Memory B cell (primary cell): Measurements from ENCODE around the gene COLEC11.
"Not testable (repeated sequence)": the region's sequence is repeated elsewhere in the genome, so short reads cannot be mapped to it uniquely, and the experiment has no call there.

Experiments
- ATAC-seq: fragments of 150-1000 bp; cut with Tn5 transposase; 2 replicates; pipeline ENCODE4 v1.10.0; 2021; ENCODE audit warnings: low read depth, mild to moderate bottlenecking, moderate library complexity
- DNase-seq, 2 donors: peaks; one replicate each; pipeline ENCODE4 v3.0.0; 2022; ENCODE audit warnings: low spot score in 2 of 2
- H3K27ac Mint-ChIP-seq: one replicate; pipeline ENCODE4 v1.8.0; 2022; ENCODE audit warnings: mild to moderate bottlenecking, moderate library complexity, mixed read lengths
- H3K27me3 Mint-ChIP-seq: one replicate; pipeline ENCODE4 v1.8.0; 2022; ENCODE audit warnings: mixed read lengths
- H3K36me3 Mint-ChIP-seq: one replicate; pipeline ENCODE4 v1.8.0; 2022; ENCODE audit warnings: mild to moderate bottlenecking, mixed read lengths
- H3K4me1 Mint-ChIP-seq: one replicate; pipeline ENCODE4 v1.8.0; 2022; ENCODE audit warnings: mixed read lengths
- H3K4me3 Mint-ChIP-seq: one replicate; pipeline ENCODE4 v1.8.0; 2022; ENCODE audit warnings: mild to moderate bottlenecking, moderate library complexity, mixed read lengths
- H3K9me3 Mint-ChIP-seq: one replicate; pipeline ENCODE4 v1.8.0; 2022; ENCODE audit warnings: mixed read lengths

Gene COLEC11

DNA sequence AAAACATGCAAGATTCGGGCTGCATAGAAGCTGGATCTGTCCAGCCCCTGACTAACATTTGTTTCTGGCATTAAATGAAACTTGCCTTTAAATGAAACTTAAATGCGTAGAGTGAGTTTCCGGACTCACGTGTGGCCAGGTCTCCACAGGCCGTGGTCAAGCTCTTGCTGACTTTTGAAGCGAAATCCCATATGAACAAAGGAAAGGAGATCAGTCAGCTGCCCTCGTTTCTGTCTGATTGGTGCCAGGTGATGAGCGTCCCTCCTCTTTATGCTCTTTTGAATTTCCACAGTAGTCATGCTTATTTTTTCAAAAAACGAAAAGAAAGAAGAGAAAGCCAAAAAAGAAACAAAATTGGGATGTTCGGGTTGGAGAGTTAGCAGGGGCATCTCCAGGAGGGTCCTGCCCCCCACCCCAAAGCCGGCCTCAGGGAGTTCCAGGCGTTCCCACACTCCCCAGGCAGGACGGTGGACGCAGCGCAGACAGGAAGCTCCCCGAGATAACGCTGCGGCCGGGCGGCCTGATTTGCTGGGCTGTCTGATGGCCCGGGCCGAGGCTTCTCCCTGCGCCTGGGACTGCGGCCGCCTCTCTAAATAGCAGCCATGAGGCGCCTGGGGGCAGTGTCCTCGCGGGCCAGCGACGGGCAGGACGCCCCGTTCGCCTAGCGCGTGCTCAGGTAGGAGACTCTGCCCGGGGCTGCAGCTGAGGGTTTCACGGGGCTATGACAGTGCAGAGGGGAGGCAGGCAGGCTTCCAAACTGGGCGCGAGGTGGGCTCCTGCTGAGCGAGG is at the start of gene COLEC11:
Gene COLEC11, plus strand, starts transcription at position 620 of the 789 bp plus-strand sequence. CDS start 9,229 bp downstream, outside the sequence.
- H3K4me1 Mint-ChIP-seq: no peaks in the 10 kb centered on the region
- peaks cover 6% of the 10 kb centered on the region for H3K36me3 Mint-ChIP-seq
- peaks cover 3% of the 10 kb centered on the region for H3K27me3 Mint-ChIP-seq
- DNase-seq (no peak), ATAC-seq (no peak)
- H3K27ac Mint-ChIP-seq: no peak within 1 kb of the TSS
- no peak within 1 kb of the TSS for H3K4me3 Mint-ChIP-seq
- H3K9me3 Mint-ChIP-seq: no peaks in the 10 kb centered on the region

DNA sequence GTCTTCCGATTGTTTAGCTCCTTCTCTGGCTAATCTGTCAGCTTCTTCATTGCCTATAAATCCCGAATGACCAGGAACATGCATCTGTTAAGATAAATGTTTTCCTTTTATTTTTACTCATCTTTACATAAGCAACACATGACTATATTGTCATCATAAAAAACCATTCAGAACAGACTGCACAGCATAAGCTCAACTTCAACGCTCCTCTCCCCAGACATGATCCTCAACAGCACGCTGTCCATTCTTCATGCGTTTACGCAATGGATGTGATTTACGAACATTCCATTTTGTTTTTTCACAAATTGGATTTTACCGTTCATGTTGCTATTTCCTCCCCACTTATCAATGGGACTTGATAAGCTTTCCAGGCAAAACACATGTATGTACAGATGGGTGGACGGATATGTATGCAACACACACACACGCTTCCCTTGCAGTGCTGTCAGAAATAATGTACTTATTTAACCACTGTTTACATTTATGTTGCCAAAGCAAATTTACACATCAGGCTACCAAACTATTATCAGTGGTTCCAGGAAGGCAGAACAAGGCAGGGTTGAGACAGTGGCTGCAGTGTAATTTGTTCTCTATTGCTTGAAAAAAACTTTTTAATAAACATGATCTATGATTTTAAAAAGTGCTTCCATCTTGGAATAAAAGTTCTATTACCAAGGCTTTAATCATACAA is 49.0 kb upstream of the COLEC11 start:
- Mint-ChIP-seq H3K4me3 (no peak overlapping the region), H3K9me3 (no peaks in the 10 kb centered on the region), H3K36me3 (peaks cover 45% of the 10 kb centered on the region), H3K27me3 (no peaks in the 10 kb centered on the region), H3K4me1 (peaks cover 2% of the 10 kb centered on the region), H3K27ac (no peak overlapping the region)
- DNase-seq (no peak), ATAC-seq (no peak)

GRCh38 chr2:3547915-3548314 is 47.0 kb upstream of the COLEC11 start:
- no peaks in the 10 kb centered on the region for H3K27me3 Mint-ChIP-seq
- DNase-seq: no peak
- no peak overlapping the region for H3K4me3 Mint-ChIP-seq
- H3K27ac Mint-ChIP-seq: no peak overlapping the region
- H3K9me3 Mint-ChIP-seq: no peaks in the 10 kb centered on the region
- peaks cover 42% of the 10 kb centered on the region for H3K36me3 Mint-ChIP-seq
- ATAC-seq: no peak
- H3K4me1 Mint-ChIP-seq: peaks cover 2% of the 10 kb centered on the region

- Mint-ChIP-seq H3K4me3 (no peak overlapping the region), H3K36me3 (peaks cover 34% of the 10 kb centered on the region), H3K27me3 (no peaks in the 10 kb centered on the region), H3K9me3 (no peaks in the 10 kb centered on the region), H3K4me1 (no peaks in the 10 kb centered on the region), H3K27ac (no peak overlapping the region)
- ATAC-seq (no peak), DNase-seq (no peak)
These were observed 41.0 kb upstream of the COLEC11 start for GRCh38 chr2:3553946-3554345.

- ATAC-seq: peak; percentile 14
- DNase-seq: no peak
- no peaks in the 10 kb centered on the region for H3K27me3 Mint-ChIP-seq
- peak overlapping the region; percentile 91 for H3K4me3 Mint-ChIP-seq
- peaks cover 13% of the 10 kb centered on the region for H3K4me1 Mint-ChIP-seq
- peaks cover 28% of the 10 kb centered on the region for H3K36me3 Mint-ChIP-seq
- peak overlapping the region; percentile 96 for H3K27ac Mint-ChIP-seq
- peaks cover 1% of the 10 kb centered on the region for H3K9me3 Mint-ChIP-seq
These were observed 37.2 kb upstream of the COLEC11 start for GRCh38 chr2:3557639-3558204.

- H3K27ac Mint-ChIP-seq: peak within 1 kb of the TSS; percentile 96
- H3K4me3 Mint-ChIP-seq: peak within 1 kb of the TSS; percentile 91
- peaks cover 1% of the 10 kb centered on the region for H3K9me3 Mint-ChIP-seq
- no peaks in the 10 kb centered on the region for H3K27me3 Mint-ChIP-seq
- peaks cover 18% of the 10 kb centered on the region for H3K4me1 Mint-ChIP-seq
- peak; percentile 87 for ATAC-seq
- H3K36me3 Mint-ChIP-seq: peaks cover 28% of the 10 kb centered on the region
- peak; percentile 98 to 100 for DNase-seq
These were observed 36.5 kb upstream of the COLEC11 start, which contains the start of gene RNASEH1 for GRCh38 chr2:3558205-3559014. RNASEH1 (minus strand) TSS chr2:3558333; CDS start chr2:3558260, 73 bp downstream.

DNA sequence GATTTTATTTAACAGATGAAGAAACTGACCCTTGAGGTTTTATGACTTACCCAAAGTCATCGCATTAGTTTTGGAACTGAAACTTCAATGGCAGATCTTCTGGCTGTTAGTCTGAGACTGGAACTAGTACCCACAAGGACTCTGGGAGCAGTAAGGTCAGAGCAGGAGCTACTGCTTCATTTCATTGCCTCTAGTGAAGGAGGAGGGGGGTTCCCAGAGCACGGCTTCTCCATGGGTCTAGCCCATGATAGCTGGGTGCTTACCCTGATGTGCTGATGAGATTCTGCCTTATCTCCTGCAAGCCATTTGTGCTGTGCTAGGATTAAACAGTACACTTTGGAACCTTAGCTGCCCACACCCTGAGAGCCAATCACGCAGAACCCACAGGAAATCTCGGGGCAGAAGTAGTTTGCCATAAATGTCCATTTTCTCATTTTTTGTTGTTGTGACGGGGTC is 31.4 kb upstream of the COLEC11 start:
- Mint-ChIP-seq H3K36me3 (peaks cover 13% of the 10 kb centered on the region), H3K4me1 (peaks cover 31% of the 10 kb centered on the region), H3K9me3 (peaks cover 1% of the 10 kb centered on the region), H3K27ac (peak overlapping the region; percentile 96), H3K4me3 (peak overlapping the region; percentile 81), H3K27me3 (no peaks in the 10 kb centered on the region)
- DNase-seq (no peak), ATAC-seq (peak; percentile 47)

- Mint-ChIP-seq H3K27me3 (no peaks in the 10 kb centered on the region), H3K36me3 (peaks cover 9% of the 10 kb centered on the region), H3K9me3 (peaks cover 1% of the 10 kb centered on the region), H3K27ac (peak overlapping the region; percentile 96), H3K4me3 (peak overlapping the region; percentile 11), H3K4me1 (peaks cover 28% of the 10 kb centered on the region)
- ATAC-seq (no peak), DNase-seq (no peak)
These were observed 29.8 kb upstream of the COLEC11 start for GRCh38 chr2:3565117-3565516.

DNA sequence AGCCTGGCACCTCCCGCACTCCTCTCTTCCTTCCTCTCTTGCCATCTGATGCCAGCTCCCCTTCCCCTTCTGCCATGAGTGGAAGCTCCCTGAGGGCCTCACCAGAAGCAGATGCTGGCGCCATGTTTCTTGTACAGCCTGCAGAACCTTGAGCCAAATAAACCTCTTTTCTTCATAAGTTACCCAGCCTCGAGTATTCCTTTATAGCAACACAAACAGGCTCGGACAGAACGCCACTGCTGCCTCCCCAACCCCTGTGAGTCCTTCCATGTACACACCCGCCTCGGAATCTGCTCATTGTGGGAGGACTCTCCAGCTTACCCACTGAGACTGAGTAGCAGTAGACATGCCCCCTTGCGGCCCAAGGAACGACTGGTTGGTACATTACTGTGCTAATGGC is 28.1 kb upstream of the COLEC11 start:
- peaks cover 6% of the 10 kb centered on the region for H3K36me3 Mint-ChIP-seq
- no peaks in the 10 kb centered on the region for H3K27me3 Mint-ChIP-seq
- ATAC-seq (no peak), DNase-seq (no peak)
- H3K4me3 Mint-ChIP-seq: no peak overlapping the region
- no peaks in the 10 kb centered on the region for H3K9me3 Mint-ChIP-seq
- no peak overlapping the region for H3K27ac Mint-ChIP-seq
- peaks cover 24% of the 10 kb centered on the region for H3K4me1 Mint-ChIP-seq

DNA sequence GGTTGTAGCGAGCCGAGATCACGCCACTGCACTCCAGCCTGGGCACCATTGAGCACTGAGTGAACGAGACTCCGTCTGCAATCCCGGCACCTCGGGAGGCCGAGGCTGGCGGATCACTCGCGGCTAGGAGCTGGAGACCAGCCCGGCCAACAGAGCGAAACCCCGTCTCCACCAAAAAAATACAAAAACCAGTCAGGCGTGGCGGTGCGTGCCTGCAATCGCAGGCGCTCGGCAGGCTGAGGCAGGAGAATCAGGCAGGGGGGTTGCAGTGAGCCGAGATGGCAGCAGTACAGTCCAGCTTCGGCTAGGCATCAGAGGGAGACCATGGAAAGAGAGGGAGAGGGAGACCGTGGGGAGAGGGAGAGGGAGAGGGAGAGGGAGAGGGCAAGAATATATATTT is 25.3 kb upstream of the COLEC11 start:
- not testable (repeated sequence) for H3K27ac Mint-ChIP-seq, H3K36me3 Mint-ChIP-seq, H3K27me3 Mint-ChIP-seq, H3K9me3 Mint-ChIP-seq, ATAC-seq, H3K4me1 Mint-ChIP-seq, DNase-seq, H3K4me3 Mint-ChIP-seq

- no peaks in the 10 kb centered on the region for H3K9me3 Mint-ChIP-seq
- peaks cover 5% of the 10 kb centered on the region for H3K36me3 Mint-ChIP-seq
- H3K4me1 Mint-ChIP-seq: peaks cover 6% of the 10 kb centered on the region
- ATAC-seq (no peak), DNase-seq (no peak)
- H3K27me3 Mint-ChIP-seq: no peaks in the 10 kb centered on the region
- H3K27ac Mint-ChIP-seq: no peak overlapping the region
- no peak overlapping the region for H3K4me3 Mint-ChIP-seq
These were observed 23.6 kb upstream of the COLEC11 start for GRCh38 chr2:3571284-3571683.

DNA sequence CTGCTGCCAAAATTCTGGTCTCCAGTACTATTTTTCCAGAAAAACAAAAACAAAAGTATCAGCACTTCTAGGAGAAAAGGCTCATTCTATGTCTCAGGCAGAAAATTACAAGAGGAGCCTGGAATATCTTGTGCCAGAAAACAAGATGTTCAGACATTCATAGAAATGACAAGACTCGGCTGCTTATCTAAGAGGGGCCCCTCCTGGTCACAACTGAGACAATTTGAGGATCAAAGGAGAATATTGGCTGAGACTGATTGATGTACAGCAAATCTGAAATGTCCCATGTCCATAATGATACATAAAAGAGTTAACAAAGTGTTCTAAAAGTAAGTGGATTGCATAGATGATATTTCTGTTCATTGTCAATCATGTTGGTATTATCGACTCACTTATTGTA is 22.3 kb upstream of the COLEC11 start:
- Mint-ChIP-seq H3K27ac (no peak overlapping the region), H3K36me3 (peaks cover 13% of the 10 kb centered on the region), H3K9me3 (no peaks in the 10 kb centered on the region), H3K27me3 (no peaks in the 10 kb centered on the region), H3K4me3 (no peak overlapping the region), H3K4me1 (peaks cover 14% of the 10 kb centered on the region)
- DNase-seq (no peak), ATAC-seq (no peak)

DNA sequence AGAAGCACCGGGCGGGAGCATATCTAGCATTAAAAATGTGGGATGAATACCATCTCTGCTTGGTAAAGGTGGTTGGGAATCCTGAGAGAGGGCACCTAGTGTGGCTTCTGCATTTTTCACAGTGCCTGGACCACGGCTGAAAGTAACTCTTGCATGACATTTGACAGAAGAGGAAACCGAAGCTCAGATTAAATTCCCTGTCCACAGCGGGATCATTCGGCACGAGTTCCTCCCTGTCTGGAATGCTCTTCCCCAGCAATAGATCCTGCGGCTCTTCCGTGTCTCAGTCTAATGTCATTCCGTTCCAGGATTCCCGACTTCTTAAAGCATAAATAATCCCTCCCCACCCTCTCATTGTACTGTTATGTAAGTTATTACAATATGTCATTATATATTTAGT is 20.8 kb upstream of the COLEC11 start:
- Mint-ChIP-seq H3K9me3 (no peaks in the 10 kb centered on the region), H3K36me3 (peaks cover 25% of the 10 kb centered on the region), H3K27me3 (no peaks in the 10 kb centered on the region), H3K27ac (no peak overlapping the region), H3K4me3 (peak overlapping the region; percentile 41), H3K4me1 (peaks cover 25% of the 10 kb centered on the region)
- DNase-seq (no peak), ATAC-seq (no peak)
